Right cardiac atrium (tissue), 5 donors: ENCODE measurements around the gene VKORC1. TPM values are rescaled to one million over a fixed set of nuclear protein-coding genes. Genes with fewer than 3 reads are reported as not detected.

Experiments used
- ATAC-seq, 2 donors: fragments of 200-7000 bp; cut with Tn5 transposase; one replicate each; pipeline versions ENCODE4 v1.8.0 to v1.9.1; 2020; ENCODE audit warnings: moderate library complexity in 2 of 2, mild to moderate bottlenecking in 1 of 2
- DNase-seq, 3 donors: peaks; one replicate each; pipeline ENCODE4 v3.0.0-alpha.2; 2020
- H3K27ac ChIP-seq: one replicate; pipeline ENCODE4 v1.5.1; 2013; ENCODE audit warnings: mild to moderate bottlenecking, low read length, control low read depth, moderate library complexity
- H3K27me3 ChIP-seq: one replicate; pipeline ENCODE4 v1.6.1; 2013; ENCODE audit not compliant: control insufficient read depth, insufficient read depth
- H3K4me1 ChIP-seq: one replicate; pipeline ENCODE4 v1.6.1; 2013; ENCODE audit warnings: low read length; ENCODE audit not compliant: control insufficient read depth, insufficient read depth
- H3K4me3 ChIP-seq: one replicate; pipeline ENCODE4 v1.5.1; 2013; ENCODE audit warnings: low read length, control low read depth
- H3K9me3 ChIP-seq: one replicate; pipeline ENCODE4 v1.6.1; 2013; ENCODE audit warnings: low read length; ENCODE audit not compliant: control insufficient read depth
- WGBS: extraction: QIAGEN DNeasy Blood & Tissue Kit; methylation state at CpG from one replicate; pipeline ENCODE4 v1.1.7; 2013; 5-methylcytosine and 5-hydroxymethylcytosine counted together
- intact Hi-C, 4 donors: fragments of 100-400 bp; cut with DNase I; formaldehyde crosslinking; loops; one replicate each; pipeline versions ENCODE4 v1.11.0 to v1.14.0; 2022 to 2023
- polyA plus RNA-seq: library from polyadenylated mRNA; stranded (reverse); fragments of 200-250 nt; gene quantifications from one replicate; pipeline ENCODE4 v1.2.3, GENCODE V29; 2013
- total RNA-seq, 4 donors: library from RNA; stranded (reverse); fragmentation: NEBNext Ultra II Directional; extraction: Animal tissue kit (Norgen Biotek cat#: 25700); gene quantifications; one replicate each; pipeline ENCODE4 v1.2.1, GENCODE V29; 2021
- donor health status: healthy with polysubstance abuse.
- donor health status: DM: no; HTN: yes; CAD: no.
- donor health status: DM: no; HTN: no; CAD: no.
- donor health status: DM: no; HTN: yes; CAD: no; lungs with severe emphysema.
- donor health status: DM: yes; HTN: yes; CAD: no.

VKORC1 gene
- total and polyA plus RNA-seq, 5 donors = 40.8 to 68.0 (median 50.7) TPM

DNA sequence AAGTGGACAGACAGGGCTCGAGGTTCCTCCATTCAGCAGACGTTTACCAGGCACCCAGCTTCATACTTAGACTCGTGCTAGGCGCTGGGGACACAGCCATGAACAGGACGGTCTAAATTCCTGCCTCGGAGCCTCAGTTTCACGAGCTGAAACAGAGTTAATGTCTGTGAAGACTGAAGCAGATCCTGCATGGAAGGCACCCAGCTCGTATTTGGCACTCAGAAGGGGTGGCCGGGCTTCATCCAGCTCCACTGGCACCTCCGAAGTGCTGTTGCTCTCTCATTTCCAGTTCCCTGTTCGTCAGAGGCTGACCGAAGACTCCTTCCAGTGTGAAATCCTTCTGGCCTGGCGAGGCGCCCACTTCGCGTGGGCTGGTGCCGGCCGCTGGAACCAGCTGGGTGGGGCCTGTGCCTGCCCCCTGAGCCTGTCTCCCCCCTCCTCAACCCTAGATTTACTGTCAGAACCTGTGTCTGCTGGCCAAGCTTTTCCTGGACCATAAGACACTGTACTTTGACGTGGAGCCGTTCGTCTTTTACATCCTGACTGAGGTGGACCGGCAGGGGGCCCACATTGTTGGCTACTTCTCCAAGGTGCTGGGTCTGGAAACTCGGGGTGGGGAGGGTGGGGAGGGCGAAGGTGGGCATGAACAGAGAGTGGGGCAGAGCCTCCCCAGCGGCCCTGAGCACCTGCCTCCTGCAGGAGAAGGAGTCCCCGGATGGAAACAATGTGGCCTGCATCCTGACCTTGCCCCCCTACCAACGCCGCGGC, 35.2 kb upstream of the VKORC1 start:
- 49% methylated on average over 29 of the region's 29 CpGs for WGBS
- Histone ChIP-seq H3K27ac (peak overlapping the region; percentile 57), H3K4me1 (no peaks in the 10 kb centered on the region), H3K27me3 (no peaks in the 10 kb centered on the region), H3K4me3 (no peak overlapping the region), H3K9me3 (no peaks in the 10 kb centered on the region)
- ATAC-seq (peak; percentile 23 to 28), DNase-seq (peak; percentile 78 to 91 (median 89))
- intact Hi-C loops = no loop called here

DNA sequence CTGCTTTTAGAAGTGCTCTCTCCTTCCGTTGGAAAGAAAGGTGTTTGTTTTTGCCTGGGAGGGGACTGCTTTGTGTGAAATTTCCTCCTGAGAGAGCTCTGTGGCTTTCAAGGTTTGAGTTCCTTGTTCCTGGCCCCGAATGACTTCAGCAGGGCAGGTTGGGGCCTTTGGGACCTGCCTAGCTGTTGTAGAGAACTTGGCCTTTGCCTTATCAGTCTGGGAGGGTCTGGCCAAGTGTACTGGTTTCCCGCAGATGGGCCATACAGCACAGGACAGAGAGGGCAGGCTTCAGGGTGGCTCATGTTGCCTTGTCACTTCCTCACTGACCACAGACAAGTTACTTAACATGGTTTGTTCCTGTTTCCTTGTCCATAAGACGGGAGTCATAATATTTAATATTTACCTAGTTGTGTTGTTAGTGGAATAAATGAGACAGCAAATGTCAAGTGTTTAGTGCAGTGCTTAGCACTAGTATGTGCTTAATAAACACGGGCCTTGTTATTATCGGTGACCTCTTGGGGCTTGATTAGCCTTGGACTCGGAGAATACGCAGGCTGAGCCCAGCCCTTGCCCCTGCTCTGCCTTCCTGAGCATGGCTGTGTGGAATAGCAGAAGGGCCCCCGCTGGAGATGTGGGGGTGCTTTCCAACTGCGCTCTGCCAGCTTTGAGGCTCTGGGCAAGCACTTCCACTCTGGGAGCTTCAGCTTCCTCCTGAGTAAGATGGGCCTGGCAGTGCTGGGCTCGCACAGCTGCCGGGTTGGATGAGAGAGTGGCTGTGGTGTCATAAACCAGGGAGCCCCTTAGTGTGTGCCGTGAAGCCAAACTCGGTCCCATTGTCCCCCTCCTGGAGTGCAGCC, 34.3 kb upstream of the VKORC1 start:
- DNase-seq (peak; percentile 73 to 83 (median 75)), ATAC-seq (peak; percentile 73 to 92)
- Histone ChIP-seq H3K27ac (peak overlapping the region; percentile 57), H3K4me1 (no peaks in the 10 kb centered on the region), H3K9me3 (no peaks in the 10 kb centered on the region), H3K27me3 (no peaks in the 10 kb centered on the region), H3K4me3 (no peak overlapping the region)
- intact Hi-C loops = no loop called here
- 60% methylated on average over 14 of the region's 14 CpGs for WGBS

DNA sequence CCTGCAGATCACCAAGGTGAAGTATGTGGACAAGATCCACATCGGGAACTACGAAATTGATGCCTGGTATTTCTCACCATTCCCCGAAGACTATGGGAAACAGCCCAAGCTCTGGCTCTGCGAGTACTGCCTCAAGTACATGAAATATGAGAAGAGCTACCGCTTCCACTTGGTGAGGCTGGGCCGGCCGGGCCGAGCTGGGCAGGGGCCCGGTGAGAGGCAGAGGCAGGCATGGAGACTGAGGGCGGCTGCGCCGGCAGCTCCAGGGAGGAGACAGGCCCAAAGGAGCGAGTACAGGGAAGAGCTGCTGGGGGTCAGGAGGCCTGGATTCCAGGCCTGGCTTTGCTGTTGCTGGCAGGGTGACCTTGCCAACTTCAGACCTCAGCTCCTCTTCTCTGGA, 32.6 kb upstream of the VKORC1 start:
- no peaks in the 10 kb centered on the region for H3K4me1 ChIP-seq
- DNase-seq (no peak), ATAC-seq (no peak)
- H3K9me3 ChIP-seq = no peaks in the 10 kb centered on the region
- H3K4me3 ChIP-seq = no peak overlapping the region
- intact Hi-C loops = no loop called here
- no peaks in the 10 kb centered on the region for H3K27me3 ChIP-seq
- no peak overlapping the region for H3K27ac ChIP-seq
- WGBS = 93% methylated on average over 13 of the region's 13 CpGs

DNA sequence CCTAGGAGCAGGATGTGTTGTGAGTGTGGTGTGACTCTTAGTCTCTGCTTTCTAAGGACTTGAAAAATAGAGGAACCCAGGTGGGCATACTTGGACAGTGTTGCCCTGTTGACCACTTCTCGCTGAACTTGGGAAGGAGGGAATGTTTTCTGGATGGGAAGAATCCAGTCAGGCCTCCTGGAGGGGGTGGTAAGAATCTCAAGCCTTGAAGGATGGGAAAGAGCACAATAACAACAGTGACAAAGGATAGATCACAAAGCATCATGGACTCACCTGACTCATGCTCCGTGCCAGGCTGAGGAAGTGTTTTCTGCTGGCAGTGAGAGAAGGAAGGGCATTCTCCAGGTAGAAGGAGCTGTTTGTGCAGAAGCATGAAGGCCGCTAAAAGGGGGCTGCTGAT, 31.2 kb upstream of the VKORC1 start:
- DNase-seq (peak in 1 of 3 donors; percentile 18), ATAC-seq (no peak)
- no peaks in the 10 kb centered on the region for H3K9me3 ChIP-seq
- WGBS = 92% methylated on average over 3 of the region's 3 CpGs
- H3K27me3 ChIP-seq = no peaks in the 10 kb centered on the region
- intact Hi-C loops = no loop called here
- no peak overlapping the region for H3K27ac ChIP-seq
- H3K4me3 ChIP-seq = no peak overlapping the region
- H3K4me1 ChIP-seq = no peaks in the 10 kb centered on the region

DNA sequence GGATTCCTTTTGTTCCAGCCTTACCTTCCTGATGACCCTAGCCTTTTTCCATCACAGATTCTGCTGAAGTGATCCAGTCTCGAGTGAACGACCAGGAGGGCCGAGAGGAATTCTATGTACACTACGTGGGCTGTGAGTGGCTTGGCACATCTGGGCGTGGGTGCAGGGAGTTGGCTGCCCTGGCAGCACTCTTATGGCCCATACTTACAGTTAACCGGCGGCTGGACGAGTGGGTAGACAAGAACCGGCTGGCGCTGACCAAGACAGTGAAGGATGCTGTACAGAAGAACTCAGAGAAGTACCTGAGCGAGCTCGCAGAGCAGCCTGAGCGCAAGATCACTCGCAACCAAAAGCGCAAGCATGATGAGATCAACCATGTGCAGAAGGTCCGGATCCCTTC, 25.5 kb upstream of the VKORC1 start:
- peaks cover 2% of the 10 kb centered on the region for H3K4me1 ChIP-seq
- no peaks in the 10 kb centered on the region for H3K27me3 ChIP-seq
- no peak overlapping the region for H3K4me3 ChIP-seq
- ATAC-seq (no peak), DNase-seq (no peak)
- 93% methylated on average over 16 of the region's 16 CpGs for WGBS
- no peaks in the 10 kb centered on the region for H3K9me3 ChIP-seq
- H3K27ac ChIP-seq = no peak overlapping the region
- intact Hi-C loops = no loop called here

DNA sequence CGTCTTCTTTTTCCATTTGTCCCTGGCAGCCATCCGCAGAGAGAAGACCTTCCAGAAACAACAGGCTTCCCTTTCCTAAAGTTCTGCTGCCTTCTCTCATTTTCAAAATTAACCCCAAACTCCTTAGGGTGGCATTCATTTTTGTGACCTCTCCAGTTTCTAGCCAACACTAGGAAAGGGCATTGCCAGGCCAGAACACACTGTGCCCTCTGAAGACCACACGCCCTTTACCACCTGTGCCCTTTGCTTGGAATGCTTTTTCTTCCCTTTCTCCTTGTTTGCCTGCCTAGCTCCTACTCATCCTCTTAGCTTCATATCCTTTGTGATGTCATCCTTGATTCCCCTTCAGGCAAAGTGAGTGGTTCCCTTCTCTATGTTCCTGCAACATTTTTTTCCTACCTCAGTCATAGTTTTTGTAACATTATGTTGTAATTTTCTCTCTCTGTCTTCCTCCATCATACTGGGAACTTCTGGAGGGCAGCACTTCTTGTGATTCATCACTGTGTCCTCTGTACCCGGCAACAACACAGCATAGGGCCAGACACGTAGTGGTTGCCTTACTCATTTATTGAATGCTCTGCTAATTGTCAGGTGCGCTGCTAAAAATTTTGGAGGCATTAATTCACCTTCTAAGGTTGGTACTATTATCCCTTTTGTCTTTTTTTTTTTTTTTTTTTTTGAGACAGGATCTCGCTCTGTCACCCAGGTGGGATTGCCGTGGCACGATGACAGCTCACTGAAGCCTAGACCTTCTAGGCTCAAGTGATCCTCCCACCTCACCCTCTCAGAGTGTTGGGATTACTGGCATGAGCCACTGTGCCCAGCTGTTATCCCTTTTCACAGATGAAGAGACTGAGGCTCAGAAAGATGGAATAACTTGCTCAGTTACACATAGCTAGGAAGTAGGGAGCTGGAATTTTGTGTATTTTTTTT, 23.9 kb upstream of the VKORC1 start:
- intact Hi-C loops = no loop called here
- Histone ChIP-seq H3K27ac (peak overlapping the region; percentile 99), H3K4me1 (peaks cover 2% of the 10 kb centered on the region), H3K4me3 (peak overlapping the region; percentile 83), H3K9me3 (no peaks in the 10 kb centered on the region), H3K27me3 (no peaks in the 10 kb centered on the region)
- ATAC-seq (peak in 1 of 2 donors; percentile 24), DNase-seq (peak in 1 of 3 donors; percentile 61)
- WGBS = 55% methylated on average over 9 of the region's 9 CpGs

DNA sequence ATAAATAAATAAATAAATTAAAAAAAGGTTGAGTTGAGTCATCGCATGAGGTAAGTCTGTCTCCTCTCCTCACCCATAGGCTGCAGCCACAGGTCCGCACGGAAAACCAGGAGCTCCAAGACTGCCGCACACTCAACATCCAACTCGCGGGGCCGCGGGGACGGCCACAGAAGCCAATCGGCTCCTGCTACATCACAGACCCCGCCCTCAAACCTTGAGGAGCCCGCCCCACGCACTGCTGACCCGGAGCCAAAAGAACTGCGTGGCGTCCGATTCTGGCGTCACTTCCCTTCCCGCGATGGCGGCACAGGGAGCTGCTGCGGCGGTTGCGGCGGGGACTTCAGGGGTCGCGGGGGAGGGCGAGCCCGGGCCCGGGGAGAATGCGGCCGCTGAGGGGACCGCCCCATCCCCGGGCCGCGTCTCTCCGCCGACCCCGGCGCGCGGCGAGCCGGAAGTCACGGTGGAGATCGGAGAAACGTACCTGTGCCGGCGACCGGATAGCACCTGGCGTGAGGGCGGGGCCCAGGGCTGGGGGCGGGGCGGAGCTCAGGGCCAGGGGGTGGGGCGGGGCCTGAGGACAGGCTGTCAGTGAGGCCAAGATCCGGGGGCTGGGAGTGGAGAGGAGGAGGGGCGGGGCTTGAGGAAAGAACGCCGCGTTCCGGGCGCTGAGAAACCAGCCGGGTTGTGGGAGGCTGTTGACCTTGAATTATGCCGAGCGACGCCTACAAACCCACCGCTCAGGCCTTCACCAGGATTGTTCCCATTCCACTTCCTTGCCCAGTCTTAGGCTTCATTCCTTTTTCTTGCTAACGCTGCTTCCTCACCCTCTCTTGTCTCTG, 23.0 kb upstream of the VKORC1 start, which contains the start of gene KAT8:
TSS of gene KAT8 (plus strand) at position 281 of the 839 bp plus-strand sequence. CDS start at position 299, 18 bp downstream.
- Histone ChIP-seq H3K4me1 (peaks cover 6% of the 10 kb centered on the region), H3K27me3 (no peaks in the 10 kb centered on the region), H3K9me3 (no peaks in the 10 kb centered on the region), H3K4me3 (peak within 1 kb of the TSS; percentile 83), H3K27ac (peak within 1 kb of the TSS; percentile 99)
- ATAC-seq (peak; percentile 96 to 97), DNase-seq (peak; percentile 99)
- intact Hi-C loops = no loop called here
- under 1% methylated on average over 68 of the region's 68 CpGs for WGBS

DNA sequence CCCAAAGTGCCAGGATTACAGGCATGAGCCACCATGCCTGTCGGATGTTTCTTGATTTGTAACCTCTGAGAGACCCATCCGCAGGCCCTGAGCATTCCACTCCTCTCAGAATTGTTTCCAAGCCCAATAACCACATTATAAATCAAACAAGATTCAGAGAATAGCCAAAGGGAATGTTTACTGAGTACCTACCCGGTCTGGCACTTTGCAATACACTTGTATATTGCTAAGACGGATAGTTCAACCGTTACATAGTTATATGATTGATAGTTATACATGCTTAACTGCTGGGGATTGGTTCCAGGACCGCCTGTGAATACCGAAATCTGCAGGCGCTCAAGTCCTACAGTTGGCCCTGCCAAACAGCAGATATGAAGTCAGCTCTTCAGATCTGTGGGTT, 19.9 kb upstream of the VKORC1 start:
- 90% methylated on average over 8 of the region's 8 CpGs for WGBS

DNA sequence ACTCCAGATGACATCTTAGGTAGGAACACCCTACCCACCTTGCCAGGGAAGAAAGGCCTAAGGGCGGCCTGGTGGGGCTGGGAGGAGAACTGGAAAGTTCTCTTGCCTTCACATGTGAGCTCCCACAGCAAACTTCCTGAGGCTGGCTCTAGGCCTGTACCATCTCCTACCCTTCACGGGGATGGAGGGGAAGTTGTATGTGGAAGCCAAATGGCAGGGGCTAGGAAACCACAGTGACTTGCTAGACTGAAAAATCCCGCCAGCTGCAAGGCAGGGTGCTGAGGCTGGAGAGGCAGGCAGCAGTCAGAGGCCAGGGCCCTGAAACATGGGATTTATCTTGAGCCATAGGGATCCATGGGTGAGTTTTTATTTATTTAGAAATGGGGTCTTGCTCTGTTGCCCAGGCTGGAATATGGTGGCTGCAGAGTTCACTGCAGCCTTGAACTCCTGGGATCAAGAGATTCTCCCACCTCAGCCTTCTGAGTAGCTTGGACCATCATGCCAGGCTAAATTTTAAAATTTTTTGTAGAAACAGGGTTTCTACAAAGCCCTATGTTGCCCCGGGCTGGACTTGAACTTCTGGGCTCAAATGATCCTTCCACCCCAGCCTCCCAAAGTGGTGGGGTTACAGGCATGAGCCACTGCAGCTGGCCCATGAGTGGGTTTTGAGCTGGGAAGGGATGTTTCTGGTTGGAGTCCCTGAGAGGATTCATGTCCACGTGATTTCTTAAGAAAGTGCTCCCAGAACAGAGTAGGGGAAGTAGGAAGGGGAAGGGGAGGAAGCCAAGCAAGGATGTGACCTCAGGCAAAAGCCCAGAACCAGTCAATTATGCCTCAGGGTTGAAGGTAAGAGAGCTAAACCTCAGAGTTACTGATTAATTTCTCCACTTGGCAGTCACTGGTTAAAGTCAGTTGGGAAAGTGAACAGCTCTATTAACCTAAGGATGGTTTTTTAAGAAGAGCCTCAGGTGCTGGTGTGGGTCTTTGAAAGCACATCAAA, 18.8 kb upstream of the VKORC1 start:
- peak in 1 of 3 donors; percentile 48 for DNase-seq
- intact Hi-C loops = no loop called here
- H3K9me3 ChIP-seq = no peaks in the 10 kb centered on the region
- no peaks in the 10 kb centered on the region for H3K27me3 ChIP-seq
- peak overlapping the region; percentile 76 for H3K27ac ChIP-seq
- no peak overlapping the region for H3K4me3 ChIP-seq
- WGBS = 74% methylated on average over 5 of the region's 5 CpGs
- H3K4me1 ChIP-seq = peaks cover 8% of the 10 kb centered on the region
- ATAC-seq = no peak

More for the DNA sequence above, 19.9 kb upstream of the VKORC1 start:
- ATAC-seq (no peak), DNase-seq (peak in 1 of 3 donors; percentile 35)
- Histone ChIP-seq H3K27ac (no peak overlapping the region), H3K27me3 (no peaks in the 10 kb centered on the region), H3K4me1 (peaks cover 6% of the 10 kb centered on the region), H3K9me3 (no peaks in the 10 kb centered on the region), H3K4me3 (no peak overlapping the region)
- intact Hi-C loops = no loop called here
